Epithelial cell of proximal tubule (primary cell): ENCODE data around the gene FFAR2. TPM values are rescaled to one million over a fixed set of nuclear protein-coding genes. Genes with fewer than 3 reads are reported as not detected.
"Not testable (repeated sequence)": the region's sequence is repeated elsewhere in the genome, so short reads cannot be mapped to it uniquely, and the experiment has no call there.

Experiments
- DNase-seq: peaks from one replicate; pipeline ENCODE4 v3.0.0-alpha.2; 2011; ENCODE audit warnings: low read depth
- H3K4me3 ChIP-seq: 2 replicates; pipeline ENCODE4 v1.5.1; 2011; ENCODE audit warnings: low read depth, mild to moderate bottlenecking, low read length
- CTCF ChIP-seq: conservative IDR thresholded peaks from 2 replicates; pipeline ENCODE4 v1.5.1; 2012; ENCODE audit warnings: low read depth, mild to moderate bottlenecking, low read length
- total RNA-seq: library from RNA; depleted of rRNA; stranded (reverse); fragments of >200 nt; gene quantifications from 2 replicates; pipeline ENCODE4 v1.2.3, GENCODE V29; 2015

Gene FFAR2
- total RNA-seq, 1 donor from 2014 or later, result not detected

GRCh38 chr19:35460608-35461007, 12.6 kb downstream of the FFAR2 start:
- TF ChIP-seq CTCF, result no peak
- H3K4me3 ChIP-seq, result no peak overlapping the region
- no peak for DNase-seq

DNA sequence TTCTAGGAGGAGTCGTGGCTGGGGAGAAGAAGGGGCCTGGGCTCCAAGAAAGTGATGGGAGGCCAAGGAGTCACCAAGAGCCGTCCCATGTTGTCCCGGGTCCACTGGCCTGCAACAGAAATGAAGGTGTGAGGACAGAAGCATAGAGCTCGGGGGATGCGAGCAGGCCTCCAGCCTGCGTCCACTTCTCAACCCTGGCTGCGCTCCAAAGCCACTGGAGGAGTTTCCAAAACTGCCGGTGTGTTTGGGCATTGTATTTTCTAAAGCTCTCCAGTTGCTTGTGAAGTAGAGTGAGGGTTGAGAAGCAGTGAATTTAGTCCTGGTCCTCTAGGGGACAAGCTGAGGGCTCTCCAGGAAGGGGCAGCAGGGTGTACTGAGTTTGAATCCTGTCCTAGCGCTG, 13.0 kb downstream of the FFAR2 start:
- no peak for DNase-seq
- no peak for TF ChIP-seq CTCF
- H3K4me3 ChIP-seq, result no peak overlapping the region

DNA sequence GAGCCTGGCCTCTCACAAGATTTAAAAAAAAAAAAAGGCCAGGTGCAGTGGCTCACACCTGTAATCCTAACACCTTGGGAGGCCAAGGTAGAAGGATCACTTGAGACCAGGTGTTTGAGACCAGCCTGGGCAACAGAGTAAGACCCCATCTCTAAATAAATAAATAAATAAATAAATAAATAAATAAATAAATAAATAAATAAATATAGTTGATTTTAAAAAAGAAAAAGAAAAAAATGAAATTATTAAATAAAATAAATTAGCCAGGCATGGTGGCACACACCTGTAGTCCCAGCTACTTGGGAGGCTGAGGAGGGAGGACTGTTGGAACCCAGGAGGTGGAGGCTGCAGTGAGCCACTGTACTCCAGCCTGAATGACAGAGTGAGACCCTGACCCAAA, 13.7 kb downstream of the FFAR2 start:
- not testable (repeated sequence) for H3K4me3 ChIP-seq, DNase-seq

DNA sequence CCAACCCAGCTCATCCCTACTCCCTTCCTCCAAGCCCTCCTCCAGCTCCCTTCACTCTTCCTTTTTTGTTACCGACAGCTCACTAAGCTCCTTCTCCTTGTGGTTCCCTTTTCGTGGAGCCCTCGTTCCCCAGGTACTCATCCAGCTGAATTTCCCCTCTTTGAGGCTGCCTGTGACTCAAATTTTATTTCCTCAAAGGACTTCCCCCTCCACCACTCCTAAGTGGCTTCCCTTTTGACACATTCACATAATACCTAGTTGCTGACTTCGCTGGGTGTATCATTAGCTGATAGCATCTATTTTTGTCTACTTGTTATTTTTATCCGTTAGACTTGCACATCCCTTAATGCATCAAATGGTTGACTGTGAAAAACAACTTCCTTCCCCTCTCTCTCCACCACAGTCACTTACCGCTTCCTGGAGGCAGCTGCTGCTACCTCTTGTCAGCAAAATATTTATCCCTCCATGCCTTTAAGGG, 14.5 kb downstream of the FFAR2 start:
- no peak overlapping the region for H3K4me3 ChIP-seq
- no peak for TF ChIP-seq CTCF
- DNase-seq, result no peak

DNA sequence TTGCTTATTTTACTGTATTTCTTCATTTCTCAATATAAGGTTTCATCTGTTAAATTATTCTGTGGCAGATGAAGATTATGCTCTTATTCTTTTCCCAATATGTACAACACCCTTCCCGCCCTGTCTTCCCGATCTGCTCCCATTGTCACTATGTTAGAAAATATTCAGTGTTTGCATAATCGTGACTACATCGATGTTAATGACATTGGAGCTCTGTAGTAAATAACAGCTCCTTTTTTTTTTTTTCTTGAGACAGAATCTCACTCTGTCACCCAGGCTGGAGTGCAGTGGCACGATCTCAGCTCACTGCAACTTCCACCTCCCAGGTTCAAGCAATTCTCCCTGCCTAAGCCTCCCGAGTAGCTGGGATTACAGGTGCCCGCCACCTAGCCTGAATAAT, 14.9 kb downstream of the FFAR2 start:
- not testable (repeated sequence) for H3K4me3 ChIP-seq, DNase-seq

DNA sequence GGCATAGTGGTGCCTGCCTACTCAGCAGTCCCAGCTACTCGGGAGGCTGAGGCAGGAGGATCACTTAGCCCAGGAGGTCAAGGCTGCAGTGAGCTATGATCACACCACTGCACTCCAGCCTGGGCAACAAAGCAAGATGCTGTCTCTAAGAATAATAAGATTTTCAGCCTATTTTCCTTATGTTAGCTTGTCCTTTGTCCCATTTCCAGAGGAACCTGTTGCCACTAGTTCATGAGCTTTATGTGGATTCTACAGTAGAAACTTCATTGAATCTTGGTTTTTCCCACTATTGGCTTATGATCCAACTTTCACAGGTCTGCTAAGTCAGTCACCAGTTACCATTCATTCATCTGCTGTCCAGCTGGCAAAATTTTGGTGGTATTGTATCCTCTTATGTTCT, 18.2 kb downstream of the FFAR2 start:
- no peak overlapping the region for H3K4me3 ChIP-seq
- DNase-seq, result no peak
- no peak for TF ChIP-seq CTCF

DNA sequence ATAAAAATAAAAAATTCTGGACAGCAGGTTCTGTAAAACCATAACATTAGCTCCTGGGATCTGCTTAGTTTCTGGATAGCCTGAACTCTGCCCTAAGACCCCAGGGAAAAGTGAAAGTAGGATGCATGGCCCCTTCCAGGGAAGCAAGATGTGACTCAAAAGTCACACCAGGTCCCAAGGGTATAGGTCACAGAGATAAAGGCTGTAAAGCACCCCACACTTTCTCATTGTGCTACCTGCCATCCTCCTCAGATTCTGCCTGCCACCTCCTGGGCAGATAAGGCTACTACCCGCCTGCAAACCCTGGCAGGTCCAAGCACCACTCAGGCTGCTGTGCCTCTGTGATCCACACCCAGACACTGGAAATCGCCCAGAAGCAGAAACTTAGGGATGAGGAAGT, 20.6 kb downstream of the FFAR2 start:
- TF ChIP-seq CTCF, result peak; percentile 85
- no peak overlapping the region for H3K4me3 ChIP-seq
- DNase-seq, result no peak

- DNase-seq, result no peak
- TF ChIP-seq CTCF, result no peak
- no peak overlapping the region for H3K4me3 ChIP-seq
Observed at GRCh38 chr19:35470128-35470527, 22.1 kb downstream of the FFAR2 start.

GRCh38 chr19:35471075-35471474, 23.0 kb downstream of the FFAR2 start:
- not testable (repeated sequence) for DNase-seq, H3K4me3 ChIP-seq
